GM18505 (cell line): ENCODE results near the gene GABRG3.

ENCODE experiments used
- ATAC-seq: cut with Tn5 transposase; IDR thresholded peaks from one replicate; pipeline ENCODE4 v1.9.1; 2021; ENCODE audit not compliant: unreplicated experiment
- POLR2A ChIP-seq: IDR thresholded peaks from 4 replicates; pipeline ENCODE4 v1.6.1; 2011; ENCODE audit warnings: borderline replicate concordance; ENCODE audit not compliant: insufficient read depth, insufficient read length; ENCODE audit errors: extremely low read depth

Gene GABRG3

DNA sequence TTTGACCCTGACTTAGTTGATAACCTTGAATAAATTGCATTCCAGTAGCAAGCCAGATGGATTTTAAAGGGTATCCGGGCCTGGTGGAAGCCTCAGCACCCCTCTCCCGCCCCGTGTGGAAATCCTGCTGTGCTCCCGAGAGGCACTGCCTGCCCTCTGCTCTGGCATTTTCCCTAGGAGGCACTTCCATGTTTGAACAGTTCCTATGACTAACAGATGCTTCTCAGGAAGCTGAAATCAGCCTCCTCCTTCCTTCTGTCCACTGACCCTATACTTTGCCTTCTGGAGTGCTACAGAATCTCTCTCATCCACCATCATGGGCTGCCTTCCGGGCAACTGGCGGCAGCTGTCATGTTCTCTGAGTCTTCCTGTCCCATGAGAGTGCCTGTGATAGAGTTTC, 90.8 kb downstream of the GABRG3 start:
- no peak for TF ChIP-seq POLR2A

DNA sequence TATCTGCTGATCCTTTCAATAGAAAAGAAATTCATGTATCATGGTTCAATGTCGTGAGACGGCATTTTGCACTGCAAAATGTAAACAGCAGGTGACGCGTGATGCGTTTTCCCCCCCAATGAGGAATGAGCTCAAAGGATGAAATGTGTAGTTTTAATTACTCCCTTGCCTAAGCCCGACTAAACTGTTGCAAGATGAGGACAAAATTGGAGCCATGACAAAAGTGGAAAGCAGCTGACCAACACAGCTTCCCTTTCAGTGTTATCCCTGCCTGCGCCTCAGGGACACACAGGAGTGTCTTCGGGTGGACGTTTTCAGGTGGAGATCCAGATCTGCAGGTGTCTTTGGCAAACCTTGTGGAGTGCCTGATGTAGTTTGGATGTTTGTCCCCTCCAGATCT, 92.0 kb downstream of the GABRG3 start:
- no peak for TF ChIP-seq POLR2A
- ATAC-seq = no peak

More for the DNA sequence above, 90.8 kb downstream of the GABRG3 start:
- no peak for ATAC-seq

DNA sequence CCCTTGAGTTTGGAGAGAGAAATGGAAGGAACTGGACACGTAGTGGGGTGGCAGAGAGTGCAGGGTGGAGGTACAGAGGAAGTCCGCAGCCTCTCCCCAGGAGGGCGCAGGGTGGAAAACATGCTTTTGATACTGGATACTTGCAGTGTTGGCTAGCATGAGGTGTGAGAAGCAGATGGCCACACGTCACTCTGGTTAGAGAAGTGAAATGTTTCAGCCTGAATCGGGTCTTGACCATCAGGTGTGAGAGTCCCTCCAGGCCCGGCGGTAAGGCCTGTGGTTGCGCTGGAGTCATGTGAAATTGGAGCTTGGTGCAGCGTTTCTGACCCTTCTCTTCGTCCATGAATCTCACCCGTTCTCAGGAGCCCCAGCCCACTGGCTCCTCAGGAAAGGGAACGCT, 93.1 kb downstream of the GABRG3 start:
- TF ChIP-seq POLR2A = no peak
- ATAC-seq = no peak

DNA sequence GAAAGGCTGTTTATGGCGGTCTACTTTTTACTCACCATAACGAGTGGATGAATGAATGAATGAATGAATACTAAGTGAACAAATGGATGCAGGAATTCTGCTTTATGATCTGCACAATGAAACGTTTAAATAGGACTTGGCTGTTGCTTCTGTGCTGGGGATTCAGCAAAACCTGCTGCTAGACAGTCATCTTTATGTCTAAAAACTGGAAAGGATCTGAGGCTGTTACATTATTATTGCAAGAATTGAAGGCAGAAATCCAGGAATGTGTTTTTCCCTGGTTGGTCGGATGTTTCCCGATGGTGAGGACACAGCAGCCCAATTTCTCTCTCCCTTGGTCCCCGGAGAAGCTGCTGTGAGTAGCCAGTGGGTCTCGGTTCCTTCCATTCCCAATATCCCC, 94.2 kb downstream of the GABRG3 start:
- ATAC-seq = no peak
- TF ChIP-seq POLR2A = no peak

DNA sequence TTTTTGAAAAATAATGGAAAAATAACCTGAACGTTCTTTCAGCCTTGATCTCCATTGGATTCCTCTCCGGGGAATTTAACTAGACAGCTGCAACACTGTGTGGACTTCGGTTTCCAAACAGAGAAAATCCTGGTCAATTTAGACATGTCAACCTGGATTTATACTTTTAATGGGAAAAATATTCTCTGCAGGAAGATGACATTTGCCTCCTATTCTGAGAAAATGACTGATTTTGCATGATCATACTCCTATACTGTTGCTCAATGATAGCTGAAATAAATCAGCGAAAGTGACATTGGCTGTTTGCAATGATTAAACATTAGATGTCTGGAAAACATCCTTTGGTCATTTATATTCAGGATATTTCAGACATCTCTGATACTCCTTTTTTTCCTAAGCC, 94.8 kb downstream of the GABRG3 start:
- TF ChIP-seq POLR2A = no peak
- no peak for ATAC-seq

DNA sequence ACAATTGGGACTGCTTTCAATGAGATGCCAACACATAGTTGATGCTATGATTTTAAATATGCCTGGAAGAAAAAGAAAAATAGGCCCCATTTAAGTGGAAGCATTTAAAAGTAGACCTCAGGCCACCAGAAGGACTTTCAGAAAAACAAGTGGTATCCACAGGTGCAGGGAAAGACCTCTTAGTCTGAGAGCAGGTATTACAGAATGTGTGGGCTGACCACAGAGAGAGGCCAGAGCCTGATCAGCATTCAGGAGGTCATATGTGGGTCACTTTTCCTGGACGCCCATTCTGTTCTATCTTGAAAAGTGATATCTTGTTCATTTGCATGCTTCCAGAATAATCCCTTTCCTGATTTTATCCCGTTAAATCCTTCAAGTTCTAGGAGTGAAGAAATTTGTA, 95.5 kb downstream of the GABRG3 start:
- no peak for TF ChIP-seq POLR2A
- no peak for ATAC-seq

DNA sequence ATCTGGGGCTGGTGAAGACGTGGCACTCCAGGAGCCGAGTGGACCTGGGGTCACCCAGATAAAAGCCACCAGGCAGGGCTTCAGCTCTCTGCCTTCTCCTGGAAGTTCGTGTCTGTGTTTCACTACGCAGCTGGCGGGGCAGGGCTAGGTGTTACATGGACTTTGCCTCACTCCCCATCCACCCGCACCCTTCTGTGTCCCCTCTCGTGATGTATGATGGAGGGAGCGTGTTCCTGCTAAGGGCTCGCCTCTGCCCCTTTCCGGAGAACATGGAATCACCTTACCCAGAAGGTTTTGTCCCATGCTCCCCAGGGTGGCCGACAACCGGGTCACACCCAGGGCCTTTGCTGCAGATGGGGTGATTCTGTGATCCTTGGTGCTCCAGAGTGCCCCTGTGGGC, 96.2 kb downstream of the GABRG3 start:
- no peak for ATAC-seq
- no peak for TF ChIP-seq POLR2A

DNA sequence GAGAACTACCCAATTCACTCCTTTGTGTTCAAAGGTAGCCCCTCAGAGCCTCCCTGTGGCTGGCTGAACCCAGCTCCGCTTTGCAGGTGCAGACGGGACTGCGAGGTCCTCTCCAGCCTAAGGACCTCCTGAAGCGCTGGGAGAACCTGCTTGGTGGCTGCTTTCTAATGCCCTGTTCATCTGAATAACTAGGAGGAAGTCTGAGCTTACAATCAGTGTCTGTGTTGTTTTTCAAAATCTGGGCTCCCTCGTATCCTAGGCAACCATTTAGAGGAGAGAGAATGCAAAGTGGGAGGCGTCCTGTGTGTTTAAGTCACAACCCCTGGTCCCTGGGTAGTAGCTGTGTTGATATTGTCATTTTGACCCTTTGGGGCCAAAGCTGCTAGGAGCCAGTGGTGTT, 99.9 kb downstream of the GABRG3 start:
- no peak for ATAC-seq
- no peak for TF ChIP-seq POLR2A

DNA sequence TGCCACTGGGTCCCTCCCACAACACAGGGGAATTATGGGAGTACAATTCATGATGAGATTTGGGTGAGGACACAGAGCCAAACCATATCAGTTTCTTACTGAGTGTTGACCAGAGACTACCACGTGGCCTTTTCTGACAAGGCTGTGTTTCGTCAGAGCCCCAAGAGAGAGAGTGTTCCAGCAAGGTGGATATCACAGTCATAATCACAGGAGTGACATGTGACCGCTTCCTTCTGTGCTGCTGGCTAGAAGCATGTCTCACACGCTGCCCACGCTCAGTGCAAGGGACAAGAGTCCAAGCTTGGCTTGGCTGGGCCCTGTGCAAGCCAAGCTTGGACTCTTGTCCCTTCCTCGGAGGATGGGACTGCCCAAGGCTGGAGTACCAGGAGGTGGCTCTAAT, 103.2 kb downstream of the GABRG3 start:
- TF ChIP-seq POLR2A = no peak
- ATAC-seq = no peak

DNA sequence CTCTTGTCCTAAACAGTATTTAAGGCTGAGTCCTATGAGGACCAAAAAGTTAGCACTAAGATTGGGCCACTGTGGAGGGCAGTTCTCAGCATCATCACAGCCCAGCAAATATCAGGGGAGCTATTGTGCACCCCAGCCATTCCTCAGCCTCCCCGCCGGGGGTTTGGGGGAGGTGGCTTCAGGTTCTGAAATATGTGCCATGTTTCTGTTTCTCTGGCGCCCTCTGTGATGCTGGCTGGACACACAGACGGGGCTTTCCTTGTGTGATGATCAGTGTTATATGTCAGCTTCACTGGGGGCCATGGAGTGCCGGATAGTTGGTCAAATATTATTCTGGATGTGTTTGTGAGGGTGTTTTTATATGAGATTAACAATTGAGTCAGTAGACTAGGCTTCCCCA, 106.8 kb downstream of the GABRG3 start:
- TF ChIP-seq POLR2A = no peak
- ATAC-seq = no peak

DNA sequence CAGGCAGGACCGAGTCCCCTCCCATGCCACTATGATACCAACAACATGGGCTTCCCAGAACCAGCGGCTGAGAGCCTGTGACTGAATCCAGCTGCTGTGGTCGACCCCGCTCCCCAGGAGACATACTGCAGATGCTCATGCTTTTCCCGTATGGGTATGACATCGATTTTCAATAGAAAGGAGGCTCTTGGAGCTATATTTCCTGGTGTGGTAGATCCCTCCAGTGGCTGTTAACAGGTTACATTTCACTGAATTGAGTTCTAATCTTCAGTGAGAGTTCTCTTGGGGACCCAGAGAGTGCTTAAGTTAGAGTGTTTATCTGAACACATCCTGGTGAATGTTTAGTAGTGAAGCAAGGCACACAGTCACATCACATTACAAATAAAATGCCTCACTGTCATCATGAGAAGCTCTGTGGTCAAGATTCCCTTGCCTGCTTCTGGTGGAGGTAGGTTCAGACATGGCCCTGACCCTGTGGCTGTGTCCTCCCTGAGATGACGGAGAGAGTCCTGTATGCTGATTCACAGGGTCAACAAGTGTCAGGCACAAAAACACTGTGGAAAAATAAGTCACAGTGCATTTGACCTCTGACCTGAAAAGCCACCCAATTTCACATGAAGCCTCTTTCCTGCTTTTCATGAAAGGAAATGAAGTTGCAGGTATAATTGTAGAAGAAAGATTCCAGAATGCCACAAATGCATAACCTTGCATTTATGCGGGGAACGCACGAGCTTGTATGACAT, 110.9 kb downstream of the GABRG3 start:
- ATAC-seq = no peak
- no peak for TF ChIP-seq POLR2A

DNA sequence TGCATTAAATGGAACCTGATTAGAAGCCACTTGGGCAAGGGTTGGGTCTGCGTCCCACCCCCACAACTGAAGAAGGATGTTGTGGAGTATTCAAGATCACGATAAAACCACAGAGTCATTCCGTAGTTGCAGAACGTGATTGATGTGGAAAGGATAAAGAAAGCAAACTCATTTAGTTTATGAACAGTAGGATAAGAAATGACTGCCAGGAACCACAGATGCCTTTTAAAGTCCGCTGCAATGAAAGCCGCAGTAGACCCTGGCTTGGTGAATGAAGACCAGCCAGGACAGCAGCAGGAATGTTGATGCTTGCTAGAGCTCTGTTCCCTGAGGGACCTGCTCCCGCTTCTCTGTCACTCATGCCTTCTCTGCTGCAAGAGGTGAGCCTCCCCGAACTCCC, 111.5 kb downstream of the GABRG3 start:
- ATAC-seq = no peak
- TF ChIP-seq POLR2A = no peak

DNA sequence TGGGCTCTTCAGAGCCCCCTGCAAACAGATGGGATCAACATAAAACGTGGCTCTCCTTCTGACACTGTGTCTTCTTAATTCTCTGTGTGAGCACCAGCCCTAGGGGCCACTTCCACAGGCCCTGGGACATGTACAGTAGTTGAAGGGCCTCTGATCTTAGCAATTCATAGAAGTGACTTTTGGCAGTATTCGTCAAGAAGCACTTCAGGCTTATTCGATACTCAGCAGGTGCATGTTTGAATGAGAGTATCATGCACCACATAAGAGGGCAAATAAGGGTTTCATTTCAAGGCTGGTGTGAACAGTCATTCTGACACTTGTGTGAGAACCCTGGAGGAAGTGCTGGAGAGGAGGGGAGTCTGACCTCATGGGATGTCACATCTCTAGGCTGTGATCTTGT, 113.9 kb downstream of the GABRG3 start:
- ATAC-seq = no peak
- TF ChIP-seq POLR2A = no peak

DNA sequence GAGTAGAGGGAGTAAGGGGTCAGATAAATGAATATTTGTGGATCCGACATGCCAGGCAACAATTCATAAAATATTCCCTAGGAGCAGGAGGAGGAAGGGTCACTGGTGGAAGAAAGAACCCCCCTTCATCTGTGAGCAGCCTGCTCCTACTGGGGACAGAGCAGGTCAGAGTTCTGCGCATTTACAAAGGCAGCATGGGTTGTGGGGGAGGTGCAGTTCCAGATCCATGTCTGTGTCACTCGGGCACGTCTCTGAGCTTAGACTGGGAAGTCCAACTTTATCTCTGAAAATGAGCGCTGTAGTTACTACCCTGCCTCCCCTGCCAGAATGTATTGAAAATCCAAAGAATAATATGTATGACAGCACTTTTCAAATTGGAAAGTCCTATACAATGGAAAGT, 115.2 kb downstream of the GABRG3 start:
- TF ChIP-seq POLR2A = no peak
- no peak for ATAC-seq

DNA sequence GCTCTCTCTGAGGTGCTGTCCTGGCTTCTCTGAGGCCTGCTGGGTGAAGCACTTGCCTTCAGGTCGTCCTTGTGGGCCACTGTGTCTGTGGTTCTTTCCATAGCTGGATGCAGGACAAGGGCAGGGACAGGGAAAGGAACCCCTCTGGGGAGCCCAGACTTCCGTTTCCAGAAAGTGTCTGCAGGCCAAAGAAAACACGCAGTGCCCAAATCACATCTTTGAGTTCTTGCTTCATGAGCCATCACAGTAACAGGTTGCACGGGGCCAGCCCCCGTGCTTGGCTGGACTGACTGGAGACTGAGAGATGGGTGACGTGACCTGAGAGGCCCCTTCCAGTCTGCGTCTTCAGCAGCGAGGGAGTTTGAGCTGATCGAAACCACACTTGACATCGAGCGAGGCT, 115.8 kb downstream of the GABRG3 start:
- no peak for ATAC-seq
- TF ChIP-seq POLR2A = no peak
